Endometrial microvascular endothelial cells (primary cell): Measurements from ENCODE around the gene RBM38. TPM values are rescaled to one million over a fixed set of nuclear protein-coding genes. Genes with fewer than 3 reads are reported as not detected.

ENCODE experiments used
- in situ Hi-C: cut with HindIII; loops from 2 replicates; pipeline ENCODE4 v1.10.0; 2017; ENCODE audit warnings: low sequenced_read_pairs, low pct_unique_long_range_greater_than_20kb; ENCODE audit errors: inconsistent ontology term
- total RNA-seq: library from RNA; depleted of rRNA; stranded (reverse); fragments of >200 nt; gene quantifications from one replicate; pipeline ENCODE4 v1.2.3, GENCODE V29; 2015; ENCODE audit errors: inconsistent ontology term

RBM38 gene
- total RNA-seq, 1 donor from 2014 or later, result 23.1 TPM

DNA sequence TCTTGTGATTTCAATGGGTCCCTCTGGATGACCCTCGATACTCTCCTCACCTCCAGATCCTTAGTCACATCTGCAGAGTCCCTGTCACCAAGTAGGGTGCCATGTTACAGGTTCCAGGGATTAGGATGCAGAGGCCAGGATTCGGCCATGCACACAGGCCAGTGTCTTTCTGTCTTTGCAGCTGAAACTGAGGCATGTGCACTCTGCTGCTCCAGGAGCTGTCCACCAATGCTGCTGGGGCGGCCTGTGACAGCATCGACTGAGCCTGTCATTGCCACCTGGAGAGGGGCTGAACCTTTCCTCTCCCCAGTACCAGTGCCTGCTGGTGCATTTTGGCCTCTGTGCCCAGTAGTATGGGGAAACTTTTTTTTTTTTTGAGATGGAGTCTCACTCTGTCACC, 4.4 kb upstream of the RBM38 start:
- in situ Hi-C loops, result no loop called here

DNA sequence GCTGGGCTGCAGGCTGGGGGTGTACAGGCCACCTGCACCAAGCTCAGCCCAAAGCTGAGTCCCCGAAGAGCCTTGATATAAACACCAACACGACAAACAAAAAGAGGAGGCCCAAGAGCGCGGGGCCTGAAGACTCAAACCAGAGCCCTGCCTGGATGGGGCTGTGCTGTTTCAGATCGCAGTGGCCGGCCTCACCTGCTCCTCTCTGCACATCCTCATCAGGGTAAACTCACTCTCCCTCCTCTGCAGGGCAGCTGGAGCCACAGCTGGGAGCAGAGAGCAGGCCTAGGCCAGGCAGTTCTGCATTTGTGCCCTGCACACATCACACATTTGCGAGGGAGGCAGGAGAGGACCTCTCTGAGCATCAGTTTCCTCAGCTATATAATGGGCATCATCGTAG, 3.7 kb upstream of the RBM38 start:
- in situ Hi-C loops, result no loop called here

DNA sequence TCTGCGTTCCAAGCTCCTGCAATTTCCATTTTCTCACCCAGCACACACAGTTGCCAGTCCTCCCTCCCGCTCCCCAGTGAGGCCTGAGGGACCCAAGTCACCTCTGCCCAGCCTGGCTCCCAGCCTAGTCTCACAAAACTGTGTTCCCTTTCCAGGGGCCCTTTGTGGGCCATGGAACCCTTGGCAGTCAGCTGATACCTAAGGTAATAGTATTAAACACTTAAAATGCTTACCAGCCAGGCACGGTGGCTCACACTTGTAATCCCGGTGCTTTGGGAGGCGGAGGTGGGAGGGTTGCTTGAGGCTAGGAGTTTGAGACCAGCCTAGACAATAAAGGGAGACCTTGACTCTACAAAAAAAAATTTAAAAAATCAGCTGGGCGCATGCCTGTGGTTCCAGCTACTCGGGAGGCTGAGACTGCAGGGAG, 3.2 kb upstream of the RBM38 start:
- in situ Hi-C loops, result no loop called here

DNA sequence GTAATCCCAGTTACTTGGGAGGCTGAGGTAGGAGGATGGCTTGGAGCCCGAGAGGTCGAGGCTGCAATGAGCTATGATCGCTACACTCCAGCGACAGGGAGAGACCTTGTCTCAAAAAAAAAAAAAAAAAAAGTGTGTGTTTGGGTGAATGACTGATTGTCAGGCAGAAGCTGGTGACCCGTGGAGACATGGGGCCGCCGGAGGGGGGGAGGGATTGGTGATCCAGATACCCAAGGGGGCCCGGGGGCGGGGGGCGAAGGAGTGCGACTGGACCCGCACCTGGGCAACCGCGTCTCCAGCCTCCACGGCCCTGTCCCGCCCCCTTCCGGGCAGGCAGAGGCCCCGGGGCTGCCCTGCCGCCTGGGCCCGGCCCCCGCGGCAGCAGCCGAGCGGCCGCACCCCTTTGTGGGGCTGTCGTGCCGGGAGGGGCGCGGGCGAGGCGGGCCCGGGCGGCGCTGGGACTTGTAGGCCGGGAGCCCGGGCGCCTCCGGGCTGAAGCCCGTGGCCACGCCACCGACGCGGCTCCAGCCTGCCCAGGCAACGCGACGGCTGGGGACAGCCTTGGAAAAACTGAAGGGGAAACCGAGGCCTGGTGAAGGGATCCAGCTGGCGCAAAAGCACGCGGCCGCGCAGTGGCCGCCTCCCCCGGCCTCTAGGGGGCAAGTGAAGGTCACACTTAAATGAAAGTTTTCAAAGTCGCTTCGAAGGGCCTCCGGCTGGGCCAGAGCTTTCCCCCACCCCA, 2.1 kb upstream of the RBM38 start:
- in situ Hi-C loops, result no loop called here

DNA sequence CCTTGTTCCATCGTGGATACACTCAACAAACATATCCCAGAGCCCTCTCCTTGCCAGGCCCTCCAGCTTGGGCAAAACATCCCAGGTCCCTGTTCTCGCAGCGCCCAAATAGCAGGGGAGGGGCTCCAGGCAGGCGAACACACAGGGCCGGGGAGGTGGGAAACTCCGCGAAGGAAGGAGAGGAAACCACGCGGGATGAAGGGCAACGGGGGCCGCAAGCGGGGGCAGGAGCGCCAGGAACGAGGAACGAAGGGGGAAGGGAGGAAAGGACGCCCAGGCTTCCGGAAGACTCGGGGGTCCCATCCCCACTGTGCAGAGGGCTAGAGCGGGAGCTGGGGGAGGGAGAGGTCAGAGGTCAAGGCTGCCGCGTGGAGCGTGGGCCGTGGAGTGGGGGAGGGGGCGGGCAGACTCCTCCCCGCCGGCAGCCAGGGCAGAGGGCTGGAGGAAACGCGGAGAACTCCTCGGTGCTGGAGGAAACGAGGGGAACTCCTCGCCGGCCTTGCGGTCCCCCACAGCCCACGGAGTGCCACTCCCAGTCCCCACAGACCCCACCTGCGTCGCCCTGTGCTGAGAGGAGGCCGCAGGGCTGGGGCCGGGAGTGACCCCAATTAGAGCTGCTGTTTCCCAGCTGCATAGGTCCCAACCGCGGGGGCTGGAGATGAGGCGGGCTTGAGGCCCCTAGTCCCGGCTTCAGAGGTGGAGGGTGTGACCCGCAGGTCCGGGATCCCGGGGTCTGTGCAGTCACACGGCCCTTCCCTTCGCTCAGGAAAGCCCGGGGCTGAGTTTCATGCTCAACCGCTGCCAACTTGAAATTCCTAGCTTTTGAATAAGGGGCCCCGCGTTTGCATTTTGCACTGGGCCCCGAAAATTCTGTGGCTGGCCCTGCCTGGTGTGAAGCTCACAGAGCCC, 1.2 kb upstream of the RBM38 start:
- in situ Hi-C loops, result no loop called here

DNA sequence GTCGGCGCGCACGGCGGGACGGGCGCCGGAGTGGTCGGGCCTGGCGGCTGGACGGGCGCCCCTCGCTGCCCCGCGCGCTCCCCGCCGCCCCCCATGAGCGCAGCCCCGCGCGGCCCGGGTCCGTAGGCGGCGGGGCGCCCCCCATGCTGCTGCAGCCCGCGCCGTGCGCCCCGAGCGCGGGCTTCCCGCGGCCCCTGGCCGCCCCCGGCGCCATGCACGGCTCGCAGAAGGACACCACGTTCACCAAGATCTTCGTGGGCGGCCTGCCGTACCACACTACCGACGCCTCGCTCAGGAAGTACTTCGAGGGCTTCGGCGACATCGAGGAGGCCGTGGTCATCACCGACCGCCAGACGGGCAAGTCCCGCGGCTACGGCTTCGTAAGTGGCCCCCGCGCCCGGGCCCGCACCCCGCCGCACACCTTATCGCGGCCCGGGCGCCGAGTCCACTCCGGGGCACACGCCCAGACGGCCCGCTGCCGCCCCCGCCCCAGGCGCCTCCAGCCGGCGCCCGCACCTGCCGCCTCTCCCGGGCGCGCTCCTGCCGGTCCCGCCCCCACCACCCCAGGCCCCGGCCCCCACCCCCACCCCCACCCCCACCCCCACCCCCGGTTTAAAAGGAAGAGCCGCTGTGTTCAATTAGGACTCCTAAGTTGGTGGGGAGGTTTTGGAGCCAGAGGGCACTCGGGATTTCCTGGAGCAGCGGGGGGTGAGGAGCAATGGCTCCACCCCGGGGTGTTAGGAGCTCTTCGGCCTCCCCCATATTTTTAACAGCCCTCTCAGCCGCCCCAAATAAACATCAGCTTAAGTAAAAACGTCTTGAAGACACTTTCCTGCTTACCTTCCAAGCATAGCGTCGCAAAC, 474 bp downstream of the RBM38 start:
- in situ Hi-C loops, result no loop called here

DNA sequence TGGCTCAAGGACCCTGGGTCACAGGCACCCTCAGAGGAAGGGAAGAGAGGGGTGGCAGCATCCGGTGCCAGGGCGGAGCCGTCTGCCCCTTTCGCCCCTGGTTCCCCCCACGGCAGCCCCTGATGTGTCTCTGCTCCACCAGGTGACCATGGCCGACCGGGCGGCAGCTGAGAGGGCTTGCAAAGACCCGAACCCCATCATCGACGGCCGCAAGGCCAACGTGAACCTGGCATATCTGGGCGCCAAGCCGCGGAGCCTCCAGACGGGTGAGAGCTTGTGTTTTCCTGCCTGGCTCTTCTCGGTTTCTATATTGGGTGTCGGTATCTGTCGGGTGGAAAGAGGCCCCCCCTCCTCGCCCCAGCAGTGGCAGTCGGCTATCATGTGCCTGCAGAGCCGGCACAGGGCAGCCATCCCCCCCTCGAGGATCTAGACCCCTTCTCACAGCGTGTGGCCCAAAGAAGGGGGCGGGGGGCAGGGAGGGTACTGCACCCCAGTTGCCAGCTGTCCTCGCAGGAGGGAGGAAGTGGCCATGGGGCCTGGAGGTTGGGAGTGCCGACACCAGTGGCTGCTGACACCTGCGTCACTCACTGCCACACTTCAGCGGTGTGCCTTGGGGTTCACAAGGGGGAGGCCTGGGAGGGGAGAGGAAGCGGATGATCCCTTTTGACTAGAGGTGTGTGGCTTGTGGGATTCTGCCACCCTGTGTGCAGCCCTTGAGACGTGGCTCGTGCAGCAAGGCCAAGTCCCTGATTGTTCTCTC, 1.5 kb downstream of the RBM38 start:
- in situ Hi-C loops, result no loop called here

DNA sequence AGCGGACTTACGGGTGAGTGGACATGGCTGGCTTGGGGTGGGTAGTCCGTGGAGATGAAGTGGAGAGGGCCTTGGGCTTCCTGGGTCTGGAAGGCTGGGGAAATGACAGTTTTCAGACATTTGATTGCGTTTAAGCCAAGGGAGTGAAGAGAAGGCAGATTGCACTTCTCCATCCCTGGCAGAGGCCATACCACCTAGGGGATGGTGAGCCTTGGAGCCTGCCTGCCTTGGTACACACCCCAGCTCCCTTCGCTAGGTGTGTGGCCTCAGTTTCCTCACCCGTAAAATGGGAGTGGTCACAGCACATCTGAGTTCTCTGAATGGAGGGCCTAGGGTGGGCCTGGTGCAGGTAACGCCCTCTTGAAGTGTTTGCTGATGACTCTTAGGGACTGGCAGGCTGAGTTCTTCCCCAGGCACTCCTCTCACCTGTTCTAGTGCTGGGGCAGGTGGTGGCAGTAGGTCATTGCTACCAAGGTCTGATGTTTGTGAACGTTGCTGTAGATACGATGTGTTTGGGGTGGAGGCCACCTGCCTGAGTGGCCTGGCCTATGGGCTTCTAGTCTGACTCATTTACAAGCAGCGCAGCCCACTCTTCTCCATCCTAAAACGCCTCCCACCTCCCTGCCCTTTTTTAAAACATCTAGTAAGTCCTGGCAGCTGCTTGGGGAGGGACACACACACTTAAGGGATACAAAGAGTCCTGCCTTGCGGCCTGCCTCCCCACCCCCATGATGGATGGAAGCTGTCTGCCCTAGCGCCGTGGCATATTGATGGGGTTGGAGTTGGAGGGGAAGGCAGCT, 2.3 kb downstream of the RBM38 start:
- in situ Hi-C loops, result no loop called here

DNA sequence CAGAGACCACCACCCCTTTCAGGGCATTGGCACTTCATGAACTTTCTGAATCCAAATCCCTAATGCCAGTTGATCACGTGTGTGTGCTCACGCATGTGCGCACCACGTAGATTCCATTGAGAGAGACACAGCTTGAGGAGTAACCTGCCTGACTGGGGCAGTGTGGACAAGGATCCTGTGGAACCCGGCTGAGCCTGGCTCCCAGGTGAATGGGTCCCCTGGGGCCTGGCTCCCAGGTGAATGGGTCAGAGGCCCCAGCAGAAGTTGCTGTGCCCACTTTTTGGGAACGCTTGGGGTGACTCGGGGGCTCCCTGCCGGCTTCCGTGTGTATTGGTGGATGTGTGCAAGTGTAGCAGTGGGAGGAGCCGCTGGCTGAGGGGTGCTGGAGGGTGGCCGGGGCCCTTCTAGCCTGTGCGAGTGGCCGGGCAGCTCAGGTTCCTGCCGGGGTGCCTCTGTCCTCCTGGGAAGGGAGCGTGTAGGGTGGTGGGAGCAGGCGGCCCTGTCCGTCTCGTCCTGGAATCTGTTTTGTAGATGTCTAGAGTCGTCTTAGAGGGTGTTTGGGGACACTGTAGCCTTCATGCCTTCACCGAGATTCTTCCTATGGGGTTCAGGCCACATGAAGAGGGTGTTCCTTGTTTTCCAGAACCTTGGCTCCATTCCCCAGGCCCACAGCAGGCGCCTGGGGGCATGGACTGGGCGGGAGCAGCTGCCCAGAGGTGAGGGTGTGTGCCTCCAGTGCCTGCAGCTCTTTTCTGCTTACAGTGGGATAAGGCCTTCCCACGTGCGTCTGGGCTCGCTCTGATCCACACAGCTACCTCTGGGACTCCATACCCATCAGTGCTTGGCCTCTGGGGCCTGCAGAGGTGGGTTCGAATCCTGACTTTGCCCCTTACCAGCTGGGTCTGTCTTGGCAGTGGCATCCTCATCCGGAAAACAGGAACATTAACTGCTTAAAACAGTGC, 3.2 kb downstream of the RBM38 start:
- in situ Hi-C loops, result no loop called here

DNA sequence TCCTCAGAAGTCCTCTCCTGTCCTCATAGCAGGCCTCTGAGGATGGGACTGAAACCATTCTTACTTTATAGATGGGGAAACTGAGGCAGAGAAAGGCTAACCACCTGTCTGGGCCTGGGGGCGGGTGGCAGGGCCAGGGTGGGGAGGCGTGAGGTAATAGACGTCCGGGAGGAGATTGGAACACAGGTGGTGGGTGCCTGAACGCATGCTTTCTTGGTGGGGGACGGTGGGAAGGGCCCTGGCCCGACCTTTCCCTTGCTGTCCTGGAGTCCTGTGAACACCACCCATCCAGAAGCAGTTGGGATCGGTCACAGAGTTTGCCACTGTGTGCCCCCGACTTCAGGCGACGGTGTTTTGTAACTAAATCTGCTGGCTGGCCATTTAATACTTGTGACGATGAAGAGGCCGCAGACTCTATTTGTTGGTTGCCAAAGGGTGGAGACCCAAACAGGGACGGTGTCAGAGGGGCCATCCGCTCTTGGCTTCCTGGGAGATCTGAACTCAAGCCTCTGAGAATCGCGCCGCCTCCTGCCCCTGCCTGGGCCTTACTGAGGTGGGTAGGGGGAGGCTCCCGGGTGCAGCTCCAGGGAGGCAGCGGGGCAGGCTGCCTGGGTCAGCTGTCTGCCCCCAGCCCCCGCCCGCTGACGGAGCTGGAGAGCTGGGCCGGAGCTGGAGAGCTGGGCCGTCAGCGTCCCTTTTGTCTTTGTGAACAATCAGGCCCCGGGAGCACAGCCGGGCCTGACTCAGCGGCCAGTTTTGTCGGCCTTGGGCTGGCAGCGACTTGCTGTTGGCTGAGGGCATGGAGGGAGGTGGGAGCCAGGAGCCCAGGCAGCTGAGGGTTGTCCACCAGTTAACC, 4.1 kb downstream of the RBM38 start:
- in situ Hi-C loops, result no loop called here

DNA sequence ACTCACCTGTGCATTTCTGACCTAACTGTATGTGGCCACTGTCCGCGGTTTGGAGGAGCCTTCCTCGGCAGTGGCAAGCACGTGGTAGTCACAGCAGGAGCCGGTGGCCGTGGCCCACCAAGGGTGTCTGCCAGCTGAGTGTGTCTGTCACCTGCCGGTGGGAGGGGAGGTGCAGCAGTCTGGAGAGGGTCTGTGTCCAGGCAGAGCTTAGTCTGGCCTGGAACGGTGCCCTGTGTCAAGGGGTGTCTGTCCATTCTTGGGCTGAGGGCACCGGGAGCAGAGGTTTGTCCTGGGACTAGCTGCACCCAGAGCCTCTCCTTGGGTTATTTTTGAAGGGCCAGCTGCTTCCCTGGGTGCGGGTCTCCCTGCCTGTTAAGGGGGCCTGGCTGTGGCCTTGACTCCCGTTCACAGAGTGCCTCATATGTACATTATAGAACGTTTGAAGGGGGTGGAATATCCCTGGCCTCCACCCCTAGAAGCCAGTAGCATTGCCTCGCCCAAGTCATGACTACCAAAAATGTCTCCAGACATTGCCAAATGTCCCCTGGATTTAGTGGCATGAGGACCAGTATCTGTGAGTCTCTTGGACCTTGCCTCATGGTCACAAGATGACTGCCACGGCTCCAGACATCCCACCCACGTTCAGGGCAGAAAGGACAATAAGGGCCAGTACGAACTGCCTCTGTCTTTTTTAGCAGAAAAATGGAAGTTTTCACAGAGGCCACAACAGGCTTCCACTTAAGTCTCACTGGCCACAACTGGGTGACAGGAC, 5.2 kb downstream of the RBM38 start:
- in situ Hi-C loops, result no loop called here

DNA sequence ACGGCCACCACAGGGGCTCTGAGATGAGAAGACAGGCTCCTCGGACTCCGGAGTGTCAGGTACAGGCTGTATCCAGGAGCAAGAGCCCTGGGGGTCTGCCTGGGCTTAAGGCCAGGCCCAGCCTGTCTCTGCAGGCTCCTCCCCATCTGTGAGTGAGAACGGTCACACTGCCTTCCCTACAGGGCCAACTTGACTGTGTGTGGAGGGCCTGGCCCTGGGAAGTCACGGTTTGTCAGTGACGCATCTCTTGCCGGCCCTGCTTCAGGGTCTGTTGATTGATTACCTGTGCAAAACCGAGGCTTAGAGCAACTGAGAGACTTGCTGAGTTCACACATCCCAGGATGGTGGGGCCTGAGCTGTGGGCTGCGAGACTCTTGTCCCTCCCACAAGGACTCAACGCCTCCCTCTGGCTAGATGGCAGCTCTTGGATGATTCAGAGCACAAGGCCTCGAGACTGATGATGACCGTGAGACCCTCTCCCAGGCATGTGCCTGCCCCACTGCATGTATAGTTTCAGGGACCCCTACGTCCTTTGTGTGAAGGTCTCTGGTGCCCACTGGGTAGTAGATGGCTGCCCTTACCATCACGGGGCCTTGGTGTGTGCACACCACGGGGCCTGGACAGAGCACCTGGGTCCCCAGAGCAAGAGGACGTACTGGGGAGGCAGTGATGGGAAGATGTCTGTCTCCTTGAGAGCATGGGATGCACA, 5.9 kb downstream of the RBM38 start:
- in situ Hi-C loops, result no loop called here

DNA sequence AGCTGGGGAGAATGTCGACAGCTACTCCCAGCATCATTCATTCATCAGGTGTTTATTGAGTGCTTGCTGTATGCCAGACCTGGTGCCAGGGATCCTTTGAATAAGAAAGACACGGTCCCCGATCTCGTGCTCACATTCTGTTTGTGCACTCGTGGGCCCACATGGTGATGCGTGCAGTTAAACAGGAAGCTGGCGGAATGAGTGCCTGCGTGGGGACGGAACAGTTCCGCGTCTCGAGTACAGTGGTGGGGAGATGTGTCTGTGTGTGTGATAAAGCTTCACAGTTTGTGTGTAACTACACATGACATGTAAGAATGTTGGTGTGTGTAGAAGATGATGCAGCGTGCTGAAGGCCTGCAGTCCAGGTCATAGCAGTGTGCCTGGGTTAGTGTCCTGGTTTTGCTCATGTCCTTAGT, 6.5 kb downstream of the RBM38 start:
- in situ Hi-C loops, result no loop called here

DNA sequence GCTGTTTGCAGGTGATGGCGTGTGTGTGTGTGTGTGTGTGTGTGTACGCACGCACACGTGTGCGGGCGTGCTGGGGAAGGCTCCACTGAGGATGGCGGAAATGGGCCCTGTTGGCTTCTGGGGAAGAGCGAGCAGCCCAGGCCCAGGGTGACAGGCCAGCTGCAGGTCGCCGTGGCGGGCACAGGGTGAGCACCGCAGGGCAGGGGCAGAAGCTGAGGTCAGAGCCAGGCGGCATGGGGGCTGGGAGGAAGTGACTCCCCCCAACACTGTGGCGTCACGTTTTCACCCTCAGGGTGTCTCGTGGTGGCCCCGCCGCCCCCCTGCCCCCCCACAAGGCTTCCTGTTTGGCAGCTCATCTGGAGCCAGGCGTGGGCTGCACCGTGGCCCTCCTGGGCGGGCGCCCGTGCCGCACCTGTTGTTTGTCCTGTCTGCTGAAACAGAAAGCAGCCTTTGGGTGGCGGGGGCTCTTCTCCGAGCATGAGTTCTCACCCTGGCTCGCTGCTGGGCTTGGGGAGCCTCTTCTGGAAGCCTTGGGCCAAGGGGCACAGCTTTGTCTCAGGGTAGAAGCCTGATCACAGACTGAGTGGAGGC, 7.1 kb downstream of the RBM38 start:
- in situ Hi-C loops, result no loop called here
